Fibroblast of the aortic adventitia (primary cell): ENCODE data around the gene LYAR. TPM values are rescaled to one million over a fixed set of nuclear protein-coding genes. Genes with fewer than 3 reads are reported as not detected.

ENCODE experiments used
- DNase-seq: peaks from one replicate; pipeline ENCODE4 v3.0.0-alpha.2; 2010; ENCODE audit warnings: low read depth
- H3K4me3 ChIP-seq: 2 replicates; pipeline ENCODE4 v1.5.1; 2011; ENCODE audit warnings: low read depth, mild to moderate bottlenecking, control low read depth, low read length, moderate library complexity
- CTCF ChIP-seq: IDR thresholded peaks from 2 replicates; pipeline ENCODE4 v1.5.1; 2011; ENCODE audit warnings: mild to moderate bottlenecking, low read length, control low read depth, inconsistent platforms; ENCODE audit not compliant: insufficient read depth
- total RNA-seq: library from RNA; depleted of rRNA; stranded (reverse); fragments of >200 nt; gene quantifications from 2 replicates; pipeline ENCODE4 v1.2.3, GENCODE V29; 2012; ENCODE audit warnings: low replicate concordance

Gene LYAR
- 14.0 and 16.4 TPM in 2 replicates for total RNA-seq

DNA sequence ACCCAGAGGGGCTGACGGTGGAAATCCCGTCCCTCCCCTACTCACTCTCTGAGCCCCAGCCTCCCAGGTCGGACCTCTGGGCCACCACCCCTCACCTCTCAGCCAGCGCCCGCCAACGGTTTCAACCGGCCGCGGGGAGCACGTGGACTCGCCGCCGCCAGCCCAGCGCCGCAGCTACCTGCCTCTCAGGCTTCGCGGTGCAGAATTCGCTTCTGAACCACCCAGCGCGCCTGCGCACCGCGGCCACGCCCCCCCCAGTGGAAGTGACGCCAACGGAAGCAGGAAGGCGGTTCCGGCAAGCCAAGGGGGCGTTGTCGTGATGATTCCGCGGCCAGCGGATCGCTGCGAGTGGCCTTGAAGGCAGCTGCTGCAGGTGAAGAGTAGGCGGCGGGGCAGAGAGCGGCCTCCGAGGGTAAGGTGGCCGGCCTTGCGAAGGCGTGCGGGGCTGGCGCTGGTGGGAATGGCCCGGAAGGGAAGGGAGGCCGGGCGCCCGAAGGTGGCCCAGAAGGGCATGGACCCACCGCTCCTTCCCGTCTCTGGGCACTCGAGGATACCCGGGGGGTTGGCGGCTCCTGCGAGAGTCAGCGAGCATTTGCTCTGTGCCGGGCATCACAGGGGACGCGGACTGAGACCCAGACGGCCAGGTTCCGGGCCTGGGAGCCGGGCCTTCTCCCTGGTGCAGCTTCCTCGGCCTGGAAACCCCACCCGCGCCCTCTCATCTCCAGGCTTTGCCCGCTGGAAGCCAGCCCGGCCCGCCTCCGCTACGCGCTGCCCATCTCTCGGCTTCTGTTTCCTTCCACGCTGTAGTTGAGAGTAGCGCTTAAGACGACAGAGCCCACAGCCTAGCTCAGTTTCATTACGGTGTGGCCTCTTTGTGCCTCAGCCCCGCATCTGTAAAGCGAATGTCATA lies at the start of gene LYAR, which contains the start of gene ZBTB49:
Gene LYAR (minus strand): TSS at position 214 of the 910 bp plus-strand sequence. CDS start 6,412 bp downstream, outside the sequence.
Gene ZBTB49 (plus strand): TSS at position 311 of the 910 bp plus-strand sequence. CDS start 9,695 bp downstream, outside the sequence.
- peak within 1 kb of the TSS; percentile 91 for H3K4me3 ChIP-seq
- peak; percentile 82 for DNase-seq
- no peak for TF ChIP-seq CTCF

DNA sequence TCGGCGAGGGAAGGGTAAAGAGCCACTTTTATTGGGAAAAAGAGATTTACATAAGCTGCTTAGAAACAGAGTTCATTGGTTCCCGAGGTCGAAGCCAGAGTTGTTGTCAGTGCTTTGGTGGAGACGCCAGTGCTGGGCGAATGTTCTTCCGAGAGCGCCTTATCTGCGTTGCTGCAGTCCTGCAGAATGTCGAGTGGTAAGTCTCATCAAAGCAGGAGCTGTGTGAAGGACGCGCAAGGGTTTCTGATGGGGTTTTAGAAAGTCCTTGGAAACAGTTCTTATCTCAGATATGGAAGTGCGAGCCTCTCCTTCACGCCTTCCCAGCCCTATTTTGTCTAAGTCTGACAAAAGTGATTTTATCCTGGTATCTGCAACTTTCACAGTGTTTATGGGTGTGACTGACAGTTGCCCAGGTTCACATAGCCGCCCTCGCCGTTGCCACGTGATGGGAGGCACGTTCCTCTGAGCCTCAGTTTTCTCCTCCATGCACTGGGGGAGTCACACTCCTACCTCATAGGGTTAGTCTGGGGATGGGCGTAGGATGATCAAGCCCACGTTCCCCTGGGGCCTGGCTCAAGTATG lies 49.6 kb upstream of the LYAR start:
- no peak overlapping the region for H3K4me3 ChIP-seq
- DNase-seq, result peak; percentile 42
- TF ChIP-seq CTCF, result no peak

DNA sequence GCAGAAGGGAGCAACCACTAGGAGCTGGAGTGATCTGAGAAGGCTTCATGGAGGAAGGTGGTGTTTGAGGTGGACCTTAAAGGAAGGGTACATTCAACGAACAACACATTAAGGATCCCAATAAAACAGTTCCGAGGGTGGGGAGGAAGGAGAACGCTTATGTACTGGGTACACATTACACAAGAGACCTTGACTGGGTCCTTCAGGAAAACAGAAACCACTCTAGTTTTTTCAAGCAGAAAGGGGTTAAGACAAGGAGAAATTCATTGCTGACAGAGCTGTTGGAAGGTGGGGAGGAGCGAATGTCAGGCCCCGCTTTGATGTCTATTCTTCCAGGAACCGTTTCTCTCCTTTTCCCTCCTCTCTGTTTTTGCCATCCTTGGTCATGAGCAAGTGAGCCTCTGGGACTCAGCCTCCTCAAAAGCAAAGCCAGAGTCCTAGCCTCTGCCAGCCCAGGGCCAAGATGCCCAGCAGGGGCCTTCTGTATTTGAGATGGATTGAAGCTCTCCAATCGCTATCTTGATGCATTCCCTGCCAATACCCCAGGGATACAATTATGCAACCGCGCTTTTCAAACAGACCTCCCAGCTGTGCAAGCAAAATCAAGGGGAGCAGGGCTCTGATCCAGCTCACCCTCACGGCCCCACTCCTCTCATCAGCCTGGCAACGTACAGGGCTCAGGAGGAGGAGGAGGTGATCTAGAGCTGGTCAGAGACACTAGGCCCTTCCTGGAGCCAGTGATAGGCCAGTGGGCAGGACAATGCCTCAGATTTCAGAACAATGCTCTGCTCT lies 48.5 kb upstream of the LYAR start:
- no peak for DNase-seq
- TF ChIP-seq CTCF, result no peak
- no peak overlapping the region for H3K4me3 ChIP-seq

DNA sequence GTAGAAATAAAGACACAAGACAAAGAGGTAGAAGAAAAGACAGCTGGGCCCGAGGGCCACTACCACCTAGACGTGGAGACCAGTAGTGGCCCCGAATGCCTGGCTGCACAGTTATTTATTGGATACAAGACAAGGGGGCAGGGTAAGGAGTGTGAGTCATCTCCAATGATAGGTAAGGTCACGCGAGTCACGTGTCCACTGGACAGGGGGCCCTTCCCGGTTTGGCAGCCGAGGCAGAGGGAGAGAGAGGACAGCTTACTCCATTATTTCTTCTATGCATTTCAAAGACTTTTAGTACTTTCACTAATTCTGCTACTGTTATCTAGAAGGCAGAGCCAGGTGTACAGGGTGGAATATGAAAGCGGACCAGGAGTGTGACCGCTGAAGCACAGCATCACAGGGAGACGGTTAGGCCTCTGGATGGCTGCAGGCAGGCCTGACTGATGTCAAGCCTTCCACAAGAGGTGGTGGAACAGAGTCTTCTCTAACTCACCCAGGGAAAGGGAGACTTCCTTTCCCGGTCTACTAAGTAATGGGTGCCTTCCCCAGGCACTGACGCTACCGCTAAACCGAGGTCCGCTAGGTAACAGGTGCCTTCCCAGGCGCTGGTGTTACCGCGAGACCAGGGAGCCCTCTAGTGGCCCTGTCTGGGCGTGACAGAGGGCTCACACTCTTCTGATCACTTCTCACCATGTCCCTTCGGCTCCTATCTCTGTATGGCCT lies 45.0 kb upstream of the LYAR start:
- DNase-seq, result peak; percentile 48
- H3K4me3 ChIP-seq, result no peak overlapping the region
- TF ChIP-seq CTCF, result peak; percentile 87

GRCh38 chr4:4333265-4333706 lies 43.3 kb upstream of the LYAR start:
- no peak overlapping the region for H3K4me3 ChIP-seq
- peak; percentile 84 for DNase-seq
- no peak for TF ChIP-seq CTCF

DNA sequence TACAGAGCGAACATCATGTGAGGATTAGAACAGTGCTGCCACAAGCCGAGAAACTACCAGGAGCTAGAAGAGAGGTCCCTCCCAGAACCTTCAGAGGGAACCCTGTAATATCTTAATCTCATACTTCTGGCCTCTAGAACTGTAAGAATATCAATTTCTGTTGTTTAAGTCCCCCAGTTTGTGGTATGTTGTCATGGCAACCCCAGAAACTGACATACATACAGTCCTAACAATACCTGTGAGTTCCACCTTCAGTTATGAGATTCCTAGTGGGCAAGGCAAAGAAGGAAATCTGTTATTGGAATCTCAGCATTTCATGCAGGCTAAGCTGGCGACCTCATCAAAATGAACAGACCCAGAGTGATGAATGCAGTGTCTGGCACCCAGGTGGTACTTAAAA lies 42.6 kb upstream of the LYAR start:
- DNase-seq, result no peak
- no peak overlapping the region for H3K4me3 ChIP-seq
- TF ChIP-seq CTCF, result no peak
